GM18499 (cell line): ENCODE results near the gene CCNA1.
A peak's percentile ranks its signal among the peaks of the same experiment; 100 is the strongest.

Source experiments
- ATAC-seq: cut with Tn5 transposase; IDR thresholded peaks from one replicate; pipeline ENCODE4 v1.9.1; 2021; ENCODE audit warnings: moderate number of reproducible peaks; ENCODE audit not compliant: insufficient read depth, unreplicated experiment

CCNA1 gene

GRCh38 chr13:36432106-36432544 is at the start of gene CCNA1:
TSS of gene CCNA1 (plus strand) at chr13:36432495. CDS start at chr13:36433057, 562 bp downstream.
- no peak for ATAC-seq

DNA sequence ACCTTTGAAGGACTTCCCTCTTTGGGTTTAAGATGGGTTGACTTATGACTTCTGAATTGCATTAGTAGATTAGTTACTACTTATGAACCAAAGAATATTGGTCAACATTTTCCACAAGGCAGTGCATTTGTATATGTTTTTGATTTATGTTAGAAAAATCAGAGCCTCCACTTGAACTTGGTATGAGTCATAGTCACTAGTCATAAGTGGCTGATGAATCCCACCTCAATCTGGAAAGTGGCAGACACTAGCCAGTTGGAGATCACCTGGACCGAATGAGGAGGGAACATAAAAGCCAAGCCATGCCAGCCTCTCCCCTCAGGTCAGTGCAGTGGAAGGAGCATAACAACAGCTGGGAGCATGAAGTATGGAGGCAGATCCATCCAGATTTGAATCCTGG is 46.8 kb upstream of the CCNA1 start:
- no peak for ATAC-seq

GRCh38 chr13:36395280-36395679 is 37.0 kb upstream of the CCNA1 start:
- no peak for ATAC-seq

- no peak for ATAC-seq
Observed at GRCh38 chr13:36405151-36405550, 27.1 kb upstream of the CCNA1 start.

DNA sequence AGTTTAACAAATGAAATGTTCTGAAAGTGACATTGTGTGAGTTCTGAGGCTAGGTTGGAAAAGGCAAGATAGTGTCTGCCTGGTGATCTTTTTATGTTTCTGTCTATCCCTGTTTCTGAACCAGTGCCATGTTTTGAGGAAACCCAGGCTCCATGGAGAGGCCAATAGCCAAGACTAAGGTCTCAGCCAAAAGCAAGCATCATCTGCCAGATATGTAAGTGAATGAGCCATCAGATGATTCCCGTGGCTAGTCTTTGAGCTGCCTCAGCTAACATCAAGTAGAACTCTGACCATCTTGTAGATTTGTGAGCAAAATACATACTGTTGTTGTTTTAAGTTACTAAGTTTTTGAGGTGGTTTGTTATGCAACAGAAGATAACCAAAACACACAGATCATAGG is 19.6 kb upstream of the CCNA1 start:
- no peak for ATAC-seq

DNA sequence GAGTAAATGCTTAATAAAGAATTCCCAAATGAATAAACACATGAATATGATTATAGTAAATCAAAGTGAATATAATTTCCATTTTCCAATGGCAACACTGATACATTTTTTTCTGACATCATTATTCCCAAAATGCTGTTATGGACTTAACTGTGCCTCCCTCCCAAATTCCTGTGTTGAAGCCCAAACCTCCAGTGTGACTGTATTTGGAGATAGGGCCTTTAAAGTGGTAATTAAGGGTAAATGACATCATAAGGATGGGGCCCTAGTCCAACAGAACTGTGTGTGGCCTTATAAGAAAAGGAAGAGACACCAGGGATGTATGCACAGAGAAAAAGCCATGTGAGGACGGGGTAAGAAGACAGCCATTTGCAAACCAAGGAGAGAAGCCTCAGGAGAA is 19.1 kb upstream of the CCNA1 start:
- no peak for ATAC-seq

- ATAC-seq, result no peak
Observed at GRCh38 chr13:36414461-36414860, 17.8 kb upstream of the CCNA1 start.

GRCh38 chr13:36417331-36417730 is 15.0 kb upstream of the CCNA1 start:
- ATAC-seq, result no peak

- peak; percentile 90 for ATAC-seq
Observed at GRCh38 chr13:36418022-36418805, 14.1 kb upstream of the CCNA1 start.

DNA sequence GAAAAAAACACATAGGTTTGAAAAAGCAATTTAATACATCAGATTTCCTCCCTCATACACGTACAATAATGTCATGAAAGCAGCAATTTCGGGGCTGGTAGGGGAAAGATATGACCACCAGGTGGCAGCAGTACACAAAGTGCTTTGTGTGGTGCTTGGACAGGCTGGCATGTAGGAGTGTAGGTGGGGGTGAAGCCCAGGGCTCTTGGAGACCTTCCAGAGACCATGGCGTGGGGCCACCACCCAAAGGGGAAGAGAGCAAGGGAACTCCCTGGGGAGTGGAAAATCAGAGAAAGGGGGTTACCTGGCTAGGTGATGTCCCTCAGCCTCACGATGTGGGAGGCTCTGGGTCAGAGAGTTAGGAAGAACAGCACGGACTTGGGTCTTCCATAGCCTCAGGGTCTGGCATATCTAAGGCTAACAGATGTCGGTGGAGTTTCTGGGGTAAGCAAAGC is 11.8 kb upstream of the CCNA1 start:
- peak; percentile 37 for ATAC-seq

GRCh38 chr13:36421447-36421846 is 10.8 kb upstream of the CCNA1 start:
- ATAC-seq, result no peak

DNA sequence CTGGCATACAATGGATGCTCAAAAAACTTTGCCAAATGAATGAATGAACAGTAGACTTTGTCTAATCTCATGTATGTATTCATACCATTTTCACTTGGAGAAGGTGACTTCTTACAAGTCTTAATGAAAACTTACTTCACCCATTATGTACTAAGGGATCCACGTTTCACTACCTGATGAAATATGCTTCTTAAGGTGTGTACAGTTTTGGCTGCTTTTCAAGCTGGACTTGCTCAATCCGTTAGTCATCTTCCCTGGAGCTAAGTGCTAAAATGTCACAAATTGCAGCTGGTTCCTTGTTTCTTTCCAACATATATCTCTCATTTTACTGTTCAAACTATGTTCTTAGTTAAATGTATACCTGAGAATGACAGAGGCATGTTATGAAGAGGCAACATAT is 4.2 kb upstream of the CCNA1 start:
- ATAC-seq, result no peak

- no peak for ATAC-seq
Observed at GRCh38 chr13:36430247-36431203, 1.8 kb upstream of the CCNA1 start.

GRCh38 chr13:36431204-36432105 is 840 bp upstream of the CCNA1 start:
- no peak for ATAC-seq

GRCh38 chr13:36436811-36437210 is 4.5 kb downstream of the CCNA1 start:
- no peak for ATAC-seq

- ATAC-seq, result no peak
Observed at GRCh38 chr13:36438594-36439483, 6.5 kb downstream of the CCNA1 start.

DNA sequence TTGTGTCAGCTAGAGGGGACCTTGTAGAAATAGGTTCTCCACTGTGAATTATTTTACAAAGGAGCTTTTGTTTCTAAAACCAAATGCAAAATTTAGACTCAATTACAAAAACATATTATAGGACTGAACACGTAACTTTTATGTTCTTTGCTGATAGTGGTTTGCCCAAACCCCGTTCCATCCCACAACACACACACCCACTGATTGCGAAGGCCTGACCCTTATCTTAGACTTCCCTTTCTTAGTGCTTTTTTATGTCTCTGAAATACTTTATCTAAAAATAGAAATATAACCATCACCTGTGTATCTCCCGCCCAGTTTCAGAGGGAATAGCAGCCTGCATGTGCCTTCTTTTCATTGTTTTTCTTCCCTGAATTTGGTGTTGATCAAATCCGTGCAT is 13.0 kb downstream of the CCNA1 start:
- no peak for ATAC-seq

DNA sequence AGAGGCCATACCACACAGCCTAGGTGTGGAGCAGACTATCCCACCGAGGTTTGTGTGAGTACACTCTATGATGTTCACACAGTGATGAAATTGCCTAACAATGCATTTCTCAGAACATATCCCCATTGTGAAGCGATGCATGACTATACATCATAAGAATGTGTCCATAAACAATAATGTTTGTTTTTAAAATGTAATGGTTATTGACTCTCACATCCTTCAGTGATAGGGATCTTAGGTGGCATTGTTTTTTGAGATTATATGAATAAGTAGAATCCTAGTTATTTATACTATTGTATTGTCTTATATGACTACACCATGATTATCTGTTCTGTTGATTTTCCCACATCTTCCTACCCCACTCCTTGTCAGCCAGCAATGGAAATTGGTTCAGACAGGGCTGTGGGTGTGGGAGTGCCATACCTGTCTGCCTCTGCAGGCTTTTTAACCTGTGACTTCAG is 13.6 kb downstream of the CCNA1 start:
- ATAC-seq, result no peak

DNA sequence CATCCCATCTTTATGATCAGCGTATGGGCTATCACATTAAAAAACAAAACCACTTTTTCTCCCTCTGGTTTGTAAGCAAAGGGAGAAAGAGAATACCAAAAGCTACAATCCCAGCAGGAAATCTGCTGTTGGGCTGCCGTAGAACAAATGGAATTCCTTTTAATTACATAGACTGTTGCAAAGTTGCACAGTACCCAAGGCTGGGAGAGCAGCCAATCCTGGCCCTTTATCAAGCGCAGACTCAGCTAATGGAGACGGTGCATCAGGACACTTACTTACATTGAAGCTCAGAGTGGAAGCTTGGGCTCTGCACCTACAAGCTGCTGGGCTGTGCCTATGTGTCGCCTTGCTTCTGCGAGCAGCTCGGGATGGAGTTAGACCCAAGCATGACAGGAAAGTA is 15.2 kb downstream of the CCNA1 start:
- ATAC-seq, result no peak
